Measurements from ENCODE around the gene LRSAM1. TPM values are rescaled to one million over a fixed set of nuclear protein-coding genes. Genes with fewer than 3 reads are reported as not detected.

Gene LRSAM1
- total RNA-seq, 4 donors from 2014 or later = 13.7 to 19.6 (median 16.3) TPM

GRCh38 chr9:127507751-127508648 is 56.7 kb downstream of the LRSAM1 start:
- no peak for TF ChIP-seq POLR2A (IDR thresholded peaks at IDR 0.05)
- H3K9me3 ChIP-seq = no peaks in the 10 kb centered on the region
- H3K27ac ChIP-seq = no peak overlapping the region
- no peaks in the 10 kb centered on the region for H3K4me1 ChIP-seq
- WGBS, 2 donors = 95 to 96% methylated on average over 15 to 34 of the region's 40 CpGs
- H3K36me3 ChIP-seq = peaks cover 63 to 75% of the 10 kb centered on the region in 2 donors
- H3K27me3 ChIP-seq = no peaks in the 10 kb centered on the region
- intact Hi-C loops (cut with DNase I) = loop anchor here (2.0 to 10.0 kb wide), 2 partner anchors 225 to 417 kb away; no protein-coding TSS in a partner anchor
- no peak overlapping the region for H3K4me3 ChIP-seq (replicated peaks in 1 of 3)
- no peak for DNase-seq

GRCh38 chr9:127508901-127509260 is 57.6 kb downstream of the LRSAM1 start:
- H3K27ac ChIP-seq = no peak overlapping the region
- no peaks in the 10 kb centered on the region for H3K27me3 ChIP-seq
- DNase-seq = no peak
- H3K4me3 ChIP-seq (replicated peaks in 1 of 3) = no peak overlapping the region
- no peaks in the 10 kb centered on the region for H3K9me3 ChIP-seq
- H3K36me3 ChIP-seq = peaks cover 63 to 75% of the 10 kb centered on the region in 2 donors
- intact Hi-C loops (cut with DNase I) = loop anchor here (2.0 to 10.0 kb wide), 2 partner anchors 224 to 416 kb away; no protein-coding TSS in a partner anchor
- H3K4me1 ChIP-seq = no peaks in the 10 kb centered on the region
- WGBS, 2 donors = 90 to 94% methylated on average over 2 to 11 of the region's 19 CpGs
- TF ChIP-seq CTCF (IDR thresholded peaks at IDR 0.05) (no peak), POLR2A (IDR thresholded peaks at IDR 0.05) (no peak)

DNA sequence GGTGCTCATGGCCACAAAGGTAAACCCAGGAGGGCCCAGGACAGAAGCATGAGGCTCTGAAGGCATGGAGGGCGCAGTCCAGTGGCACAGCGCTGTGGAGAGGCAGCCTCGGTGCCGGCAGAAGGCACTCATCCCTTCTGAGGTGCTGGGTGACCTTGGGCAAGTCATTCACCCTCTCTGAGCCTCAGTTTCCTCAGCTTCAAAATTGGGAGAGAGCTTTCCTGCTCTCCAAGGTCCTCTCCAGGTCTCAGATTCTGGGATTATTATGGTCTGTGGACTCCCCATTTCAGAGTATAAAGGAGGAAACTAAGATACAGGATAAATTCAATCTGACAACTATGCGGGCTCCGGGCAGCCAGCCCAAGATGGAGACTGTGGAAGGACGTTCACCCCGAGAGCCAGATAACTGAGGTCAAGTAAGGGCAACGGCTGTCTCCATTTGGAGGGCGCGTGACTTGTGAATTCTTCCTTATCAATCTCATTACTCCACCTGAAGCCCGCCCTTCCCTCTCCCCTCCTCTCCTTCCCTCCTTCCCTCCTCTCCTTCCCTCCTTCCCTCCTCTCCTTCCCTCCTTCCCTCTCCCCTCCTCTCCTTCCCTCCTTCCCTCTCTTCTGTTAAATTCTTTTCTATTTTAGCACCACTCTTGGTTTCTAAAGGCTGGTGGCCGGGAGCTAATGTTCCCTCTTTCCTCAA is 58.1 kb downstream of the LRSAM1 start:
- Histone ChIP-seq H3K27me3 (no peaks in the 10 kb centered on the region), H3K27ac (peak overlapping the region in 2 of 3 donors; percentile 36 to 49), H3K9me3 (no peaks in the 10 kb centered on the region), H3K36me3 (peaks cover 68 to 73% of the 10 kb centered on the region in 2 donors), H3K4me3 (replicated peaks in 1 of 3) (no peak overlapping the region), H3K4me1 (no peaks in the 10 kb centered on the region)
- TF ChIP-seq POLR2A (IDR thresholded peaks at IDR 0.05) (no peak), CTCF (IDR thresholded peaks at IDR 0.05) (no peak)
- WGBS, 2 donors = 78% methylated on average over 9 to 11 of the region's 13 CpGs
- intact Hi-C loops (cut with DNase I) = loop anchor here (2.0 to 10.0 kb wide), 2 partner anchors 223 to 415 kb away; no protein-coding TSS in a partner anchor
- DNase-seq = no peak

DNA sequence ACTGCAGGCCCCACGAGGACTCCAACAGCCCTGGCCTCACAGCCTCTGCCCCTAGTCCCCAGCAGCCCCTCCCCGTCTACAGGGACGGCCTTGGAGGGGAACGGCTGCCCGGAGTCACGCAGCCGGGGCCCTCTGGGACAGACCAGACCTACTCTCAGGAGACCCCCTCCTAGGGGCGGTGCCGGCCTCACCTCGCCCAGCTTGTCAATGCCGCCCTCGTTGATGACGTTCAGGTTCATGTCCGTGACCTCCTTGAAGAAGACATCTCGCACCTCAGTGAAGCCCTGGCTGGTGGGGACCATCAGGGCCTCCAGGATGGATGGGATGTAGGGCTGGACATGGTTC is 58.6 kb downstream of the LRSAM1 start:
- 74 to 82% methylated on average over 15 of the region's 15 CpGs for WGBS, 2 donors
- H3K36me3 ChIP-seq = peaks cover 68 to 73% of the 10 kb centered on the region in 2 donors
- no peak for DNase-seq
- no peak overlapping the region for H3K4me3 ChIP-seq (replicated peaks in 1 of 3)
- H3K27ac ChIP-seq = peak overlapping the region in 2 of 3 donors; percentile 36 to 49
- intact Hi-C loops (cut with DNase I) = loop anchor here (2.0 to 10.0 kb wide), 2 partner anchors 223 to 415 kb away; no protein-coding TSS in a partner anchor
- no peaks in the 10 kb centered on the region for H3K27me3 ChIP-seq
- H3K9me3 ChIP-seq = no peaks in the 10 kb centered on the region
- H3K4me1 ChIP-seq = no peaks in the 10 kb centered on the region
- TF ChIP-seq CTCF (IDR thresholded peaks at IDR 0.05) (no peak), POLR2A (IDR thresholded peaks at IDR 0.05) (no peak)

DNA sequence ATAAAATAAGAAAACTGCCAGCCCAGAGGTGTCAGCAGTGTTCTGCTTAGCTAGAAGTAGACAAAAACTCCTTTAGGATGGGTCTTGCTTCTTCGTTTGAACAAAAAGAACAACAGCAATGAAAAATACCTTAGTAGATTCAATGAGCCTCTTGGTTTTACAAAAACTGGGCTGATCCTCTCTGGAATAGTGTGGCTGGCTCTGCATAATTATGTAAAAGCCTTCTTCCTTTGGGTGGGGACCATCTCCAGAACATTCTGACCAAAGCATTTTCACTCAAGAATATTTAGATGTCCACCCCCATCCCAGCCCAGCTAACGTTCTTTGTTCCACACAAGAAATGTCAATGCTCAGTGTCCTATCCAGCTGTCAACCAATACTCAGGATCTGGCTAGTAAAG is 63.2 kb downstream of the LRSAM1 start:
- Histone ChIP-seq H3K27ac (no peak overlapping the region), H3K4me1 (peaks cover 4 to 13% of the 10 kb centered on the region in 2 donors), H3K27me3 (no peaks in the 10 kb centered on the region), H3K36me3 (peaks cover 47 to 65% of the 10 kb centered on the region in 2 donors), H3K9me3 (no peaks in the 10 kb centered on the region), H3K4me3 (replicated peaks in 1 of 3) (no peak overlapping the region)
- DNase-seq = no peak
- WGBS, 2 donors = 74 to 76% methylated on average over 2 of the region's 2 CpGs
- TF ChIP-seq CTCF (IDR thresholded peaks at IDR 0.05) (no peak), POLR2A (IDR thresholded peaks at IDR 0.05) (no peak)
- intact Hi-C loops (cut with DNase I) = no loop called here

Data from thyroid gland (tissue), 4 donors.